GM12878 (cell line): ENCODE data around the gene PPFIA4. TPM values are rescaled to one million over a fixed set of nuclear protein-coding genes. Genes with fewer than 3 reads are reported as not detected.

Source experiments
- ATAC-seq: fragments of 200-7000 bp; cut with Tn5 transposase; 3 replicates; pipeline ENCODE4 v1.9.1; 2020; ENCODE audit warnings: mild to moderate bottlenecking, moderate library complexity
- BruUV-seq: library from RNA; stranded (reverse); fragments of 400-500 nt; replicated peaks from 2 replicates; lab custom pipeline; 2021; lab: Mats Ljungman, UMichigan
- CTCF ChIA-PET: fragments of 300-600 bp; sonication (Branson Sonifier 250); formaldehyde crosslinking; extraction: SDS; loops from one replicate; lab custom pipeline; 2021; ENCODE audit warnings: inconsistent platforms; lab: Yijun Ruan, JAX
- POLR2A ChIA-PET: fragments of 350-600 bp; formaldehyde crosslinking; extraction: SDS; loops from one replicate; lab custom pipeline; 2021; ENCODE audit warnings: inconsistent platforms; lab: Charles Lee
- RAD21 ChIA-PET: fragments of 300-600 bp; sonication (Branson Sonifier 250); formaldehyde crosslinking; loops from one replicate; lab custom pipeline; 2023; ENCODE audit warnings: antibody characterized with exemption; ENCODE audit not compliant: unreplicated experiment; lab: Charles Lee
- SMC1A ChIA-PET: fragments of 300-600 bp; sonication (Branson Sonifier 250); formaldehyde crosslinking; loops from one replicate; lab custom pipeline; 2023; ENCODE audit not compliant: unreplicated experiment, uncharacterized antibody; lab: Charles Lee
- DNase-seq: peaks from one replicate; pipeline ENCODE4 v3.0.0-alpha.2; 2011; ENCODE audit warnings: low read depth, low spot score
- FAIRE-seq: peaks from 3 replicates; lab custom pipeline; 2011; peaks lifted over from hg19 to GRCh38; lab: Jason Lieb, UNC
- H2AFZ ChIP-seq: 2 replicates; pipeline ENCODE4 v1.6.0; 2011; ENCODE audit warnings: low read depth, low read length, control low read depth; ENCODE audit not compliant: control insufficient read depth
- H3K27ac ChIP-seq: 2 replicates; pipeline ENCODE4 v1.5.1; 2011; ENCODE audit warnings: control low read depth; ENCODE audit not compliant: control insufficient read depth, insufficient read depth
- H3K27me3 ChIP-seq, 2 experiments: replicated peaks in 1 of 2; 2 replicates each; pipeline versions ENCODE4 v1.6.0 to v1.6.1; 2011; ENCODE audit warnings: low read length in 1 of 2; ENCODE audit not compliant: control insufficient read depth in 2 of 2, insufficient read depth in 2 of 2
- H3K36me3 ChIP-seq, 2 experiments: 2 replicates each; pipeline ENCODE4 v1.5.1; 2011; ENCODE audit warnings: low read length in 1 of 2; ENCODE audit not compliant: control insufficient read depth in 2 of 2, insufficient read depth in 2 of 2
- H3K4me1 ChIP-seq: 2 replicates; pipeline ENCODE4 v1.6.1; 2011; ENCODE audit warnings: mild to moderate bottlenecking, low read length, moderate library complexity, mixed read lengths; ENCODE audit not compliant: control insufficient read depth, insufficient read depth
- H3K4me2 ChIP-seq: 2 replicates; pipeline ENCODE4 v1.6.0; 2011; ENCODE audit warnings: control low read depth; ENCODE audit not compliant: control insufficient read depth, insufficient read depth
- H3K4me3 ChIP-seq: fragments of 200-600 bp; sonication (generic); 2 replicates; pipeline ENCODE4 v1.5.1; 2016
- H3K79me2 ChIP-seq: 2 replicates; pipeline ENCODE4 v1.6.0; 2011; ENCODE audit warnings: low read length; ENCODE audit not compliant: control insufficient read depth, insufficient read depth
- H3K9ac ChIP-seq: 2 replicates; pipeline ENCODE4 v1.8.0; 2011; ENCODE audit warnings: low read length, control low read depth, mixed read lengths; ENCODE audit not compliant: control insufficient read depth, insufficient read depth
- H3K9me3 ChIP-seq: replicated peaks from 3 replicates; pipeline ENCODE4 v1.5.1; 2011; ENCODE audit warnings: mild to moderate bottlenecking, low read length; ENCODE audit not compliant: control insufficient read depth, insufficient read depth
- H4K20me1 ChIP-seq: 2 replicates; pipeline ENCODE4 v1.6.0; 2011; ENCODE audit not compliant: control insufficient read depth, insufficient read depth
- IKZF1 ChIP-seq: fragments of 450-650 bp; conservative IDR thresholded peaks from 2 replicates; pipeline ENCODE4 v1.6.1; 2017; ENCODE audit warnings: antibody characterized with exemption, mild to moderate bottlenecking
- ZNF592 ChIP-seq: fragments of 450-650 bp; IDR thresholded peaks from 2 replicates; pipeline ENCODE4 v1.6.1; 2017; ENCODE audit warnings: mild to moderate bottlenecking, moderate library complexity
- WGBS: methylation state at CpG from one replicate; pipeline ENCODE4 v1.1.6; 2016; ENCODE audit warnings: low lambda C conversion rate; ENCODE audit not compliant: insufficient replicate concordance, insufficient coverage; ENCODE audit errors: missing lambda C conversion rate; 5-methylcytosine and 5-hydroxymethylcytosine counted together
- in situ Hi-C: fragments of 300-500 bp; cut with MboI; formaldehyde crosslinking; loops from 9 replicates; pipeline ENCODE4 v1.14.3; 2018; ENCODE audit warnings: mixed read lengths
- intact Hi-C: fragments of 100-400 bp; cut with micrococcal nuclease; formaldehyde crosslinking; loops from one replicate; pipeline ENCODE4 v1.14.2; 2022; ENCODE audit not compliant: unreplicated experiment
- polyA plus RNA-seq, 11 experiments: library from polyadenylated mRNA; depleted of rRNA in 4 of 11; unstranded in 6 of 11; stranded (reverse) in 5 of 11; fragments of >200 nt; fragmentation: Nextera tagmentation in 4 of 11; fragmentation: Illumina TruSeq in 1 of 11; extraction: Ambion mirVana in 4 of 11; extraction: Trizol in 1 of 11; gene quantifications; 1 replicate in 1 of 11; 2 replicates in 10 of 11; pipeline versions ENCODE4 v1.2.1 to v1.2.3, GENCODE V29; 2011 to 2016; ENCODE audit warnings: inconsistent platforms in 2 of 11, missing spikeins in 2 of 11, low read depth in 1 of 11
- total RNA-seq, 4 experiments: library from RNA; depleted of rRNA in 3 of 4; stranded (reverse); fragments of >200 nt in 3 of 4; fragmentation: Illumina TruSeq in 1 of 4; extraction: Trizol in 1 of 4; gene quantifications; 2 replicates each; pipeline versions ENCODE4 v1.2.1 to v1.2.3, GENCODE V29; 2013 to 2021

PPFIA4 gene
- total and polyA plus RNA-seq, 10 of the 15 experiments (the other 5 are each of a cell fraction or from before 2014, with no cell fraction given), result 0.02 to 19.7 (median 0.34) TPM; not detected in 1

- SMC1A ChIA-PET, result interaction anchor here (1.9 kb wide), 1 partner anchor 27 kb away, joined by 6 read pairs; no protein-coding TSS in a partner anchor
- intact Hi-C loops, result no loop called here
- no peak overlapping the region for H3K4me2 ChIP-seq
- POLR2A ChIA-PET, result interaction anchor here (1.6 kb wide), 1 partner anchor 27 kb away, joined by 3 read pairs; no protein-coding TSS in a partner anchor
- FAIRE-seq (no peak), ATAC-seq (no peak), DNase-seq (no peak)
- no peak overlapping the region for H3K9ac ChIP-seq
- H4K20me1 ChIP-seq, result no peaks in the 10 kb centered on the region
- CTCF ChIA-PET, result interaction anchor here (0.8 to 1.3 kb wide), 4 partner anchors 14 to 107 kb away, joined by 3 to 5 read pairs (median 4); partner anchors contain the start of gene MYOG
- 19% methylated on average over 2 of the region's 2 CpGs for WGBS
- H3K27me3 ChIP-seq, result no peaks in the 10 kb centered on the region
- no peaks in the 10 kb centered on the region for H3K79me2 ChIP-seq
- TF ChIP-seq ZNF592, result no peak
- TF ChIP-seq IKZF1, result no peak
- H3K4me1 ChIP-seq, result no peaks in the 10 kb centered on the region; the same call in 1 of the 2 replicates
- in situ Hi-C loops, result no loop called here
- no peaks in the 10 kb centered on the region for H3K9me3 ChIP-seq
- RAD21 ChIA-PET, result interaction anchor here (0.7 kb wide), 1 partner anchor 150 kb away, joined by 3 read pairs; no protein-coding TSS in a partner anchor
- H3K27ac ChIP-seq, result no peak overlapping the region
- H3K4me3 ChIP-seq, result no peak overlapping the region
- H2AFZ ChIP-seq, result no peak overlapping the region
- no peaks in the 10 kb centered on the region for H3K36me3 ChIP-seq
- BruUV-seq, result no TSS peak
These were observed 39.7 kb downstream of the PPFIA4 start for GRCh38 chr1:203065986-203066385.
